HG03025 (cell line): ENCODE results near the gene ITGA1.
A peak's percentile ranks its signal among the peaks of the same experiment; 100 is the strongest.

Source experiments
- ATAC-seq: cut with Tn5 transposase; IDR thresholded peaks from one replicate; pipeline ENCODE4 v1.9.1; 2021; ENCODE audit warnings: mild to moderate bottlenecking, moderate library complexity; ENCODE audit not compliant: unreplicated experiment, low FRiP score

ITGA1 gene

GRCh38 chr5:52771343-52772039 is 16.2 kb upstream of the ITGA1 start:
- peak; percentile 98 for ATAC-seq

GRCh38 chr5:52772668-52773067 is 15.0 kb upstream of the ITGA1 start:
- ATAC-seq, result no peak

- no peak for ATAC-seq
These were observed 14.4 kb upstream of the ITGA1 start for GRCh38 chr5:52773342-52773741.

GRCh38 chr5:52774005-52774410 is 13.7 kb upstream of the ITGA1 start:
- ATAC-seq, result no peak

DNA sequence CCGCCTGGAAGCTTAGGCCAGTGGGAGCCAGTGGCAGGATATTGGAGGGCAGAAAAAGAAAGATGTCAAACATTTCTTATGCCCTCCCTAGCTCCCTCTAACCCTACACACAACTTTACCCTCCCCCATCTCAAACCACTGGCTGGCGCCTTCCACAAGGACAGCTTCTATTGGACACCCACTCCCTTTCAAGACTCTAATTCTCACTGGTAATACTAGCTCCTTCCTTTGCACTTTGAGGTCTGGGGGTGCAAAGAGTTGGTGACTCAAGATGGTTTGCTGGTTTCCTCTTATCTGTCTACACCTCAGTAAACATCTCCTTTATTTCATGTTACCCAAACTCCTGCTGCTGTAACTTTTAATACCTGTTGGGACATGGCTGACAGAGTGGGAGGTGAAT is 11.6 kb upstream of the ITGA1 start:
- ATAC-seq, result no peak

- ATAC-seq, result no peak
These were observed 10.5 kb upstream of the ITGA1 start for GRCh38 chr5:52777186-52777585.

DNA sequence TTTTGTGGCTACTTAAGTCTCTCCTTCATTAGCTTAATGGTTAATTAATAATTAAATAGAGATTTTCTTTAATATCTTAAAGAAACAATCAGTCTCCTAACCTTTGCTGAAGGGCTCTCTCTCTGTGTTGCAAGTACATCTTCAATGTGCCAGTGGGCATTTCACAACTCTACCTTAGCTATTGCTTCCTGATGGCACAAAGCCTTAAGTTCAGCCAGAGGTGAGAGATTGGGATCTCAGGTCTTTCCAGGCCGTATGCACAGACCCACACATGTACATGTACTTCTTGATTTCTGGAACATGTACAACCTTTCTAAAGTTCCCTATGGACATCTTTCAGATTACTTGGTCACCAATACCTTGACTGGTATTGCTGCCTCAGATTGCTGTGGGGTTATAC is 8.9 kb upstream of the ITGA1 start:
- no peak for ATAC-seq

DNA sequence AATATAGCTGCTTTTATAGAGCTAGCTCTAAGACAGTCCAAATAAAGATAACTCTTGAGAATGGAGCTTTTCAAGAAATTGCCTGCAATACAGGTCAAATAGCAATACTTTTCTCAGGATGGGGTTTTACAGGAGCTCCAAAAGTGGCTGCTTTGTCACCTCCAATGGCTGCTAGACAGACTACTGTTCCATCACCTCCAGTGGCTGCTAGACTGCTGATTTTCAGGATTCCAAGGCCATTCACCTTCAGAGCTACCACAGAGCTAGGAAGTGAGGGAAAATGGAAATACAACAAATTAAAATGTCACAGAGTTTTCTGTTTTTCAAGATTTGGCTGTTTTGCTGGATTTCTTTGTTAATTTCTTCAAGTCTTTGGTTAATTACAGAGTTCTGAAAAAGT is 8.5 kb upstream of the ITGA1 start:
- no peak for ATAC-seq

GRCh38 chr5:52783226-52783959 is 4.3 kb upstream of the ITGA1 start:
- no peak for ATAC-seq

GRCh38 chr5:52784737-52785136 is 3.0 kb upstream of the ITGA1 start:
- no peak for ATAC-seq

- ATAC-seq, result no peak
These were observed 1.3 kb upstream of the ITGA1 start for GRCh38 chr5:52786391-52786790.

DNA sequence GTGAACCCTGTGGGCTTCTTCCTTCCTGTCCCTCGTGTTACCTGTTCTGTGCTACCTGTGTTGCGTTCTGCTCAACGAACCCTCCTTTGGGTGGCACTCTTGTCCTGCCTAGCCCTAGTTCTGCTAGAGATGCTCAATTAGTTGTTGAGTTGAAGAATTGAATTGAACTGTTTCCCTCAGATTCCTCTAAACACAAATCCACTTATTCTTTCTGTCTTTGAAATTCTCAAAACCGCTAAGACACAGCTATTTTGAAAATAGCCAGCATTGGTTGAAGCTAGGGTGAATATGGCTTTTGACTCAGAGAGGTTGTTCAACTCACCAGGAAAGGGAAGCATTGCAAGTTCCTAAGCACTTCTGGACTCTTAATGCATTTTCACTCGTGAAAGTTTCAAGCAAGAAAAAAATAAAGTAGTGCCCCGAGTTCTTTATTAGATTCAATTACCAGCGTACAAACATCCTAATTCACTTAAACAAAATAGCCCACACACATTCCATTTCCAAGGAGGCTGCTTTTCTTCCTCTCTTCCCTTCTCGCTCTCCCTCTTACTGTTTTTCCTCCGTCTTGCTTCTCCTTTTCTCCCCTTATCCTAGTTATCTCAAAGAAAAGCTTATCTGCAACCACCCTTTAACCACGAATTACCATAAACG is 642 bp upstream of the ITGA1 start:
- no peak for ATAC-seq

DNA sequence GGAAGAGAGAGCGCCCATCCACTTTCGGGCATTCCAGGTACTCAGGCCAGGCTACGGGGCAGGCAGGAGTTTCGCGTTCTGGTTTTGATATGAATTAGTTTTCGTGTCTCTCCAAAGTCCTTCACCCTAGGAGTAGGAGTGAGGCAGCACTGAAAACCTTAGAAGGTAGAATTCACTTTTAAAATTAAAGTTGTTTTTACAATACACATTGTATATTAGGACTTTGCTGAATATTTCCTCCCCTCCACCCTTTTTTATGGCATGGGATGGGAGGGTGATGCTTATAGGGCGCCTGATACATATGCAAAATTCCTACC is 747 bp downstream of the ITGA1 start:
- ATAC-seq, result no peak

DNA sequence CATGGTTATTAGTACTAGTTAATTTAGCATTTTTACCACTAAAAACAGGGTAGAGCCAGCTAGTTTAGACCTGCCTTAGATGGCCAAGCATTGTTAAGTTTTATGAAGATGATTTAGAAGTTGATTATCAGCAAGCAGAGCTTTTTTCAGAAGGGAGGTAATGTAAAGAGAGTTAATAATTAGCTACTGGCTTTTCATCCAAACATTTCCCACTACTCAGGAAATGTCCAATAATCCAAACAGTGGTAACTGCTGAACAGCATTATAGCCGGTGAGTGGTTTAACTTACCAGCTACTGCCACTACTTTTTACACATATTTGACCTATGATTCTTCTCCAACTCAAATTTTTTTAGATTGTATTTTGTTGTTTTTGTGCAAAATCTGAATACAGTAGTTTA is 1.7 kb downstream of the ITGA1 start:
- no peak for ATAC-seq

DNA sequence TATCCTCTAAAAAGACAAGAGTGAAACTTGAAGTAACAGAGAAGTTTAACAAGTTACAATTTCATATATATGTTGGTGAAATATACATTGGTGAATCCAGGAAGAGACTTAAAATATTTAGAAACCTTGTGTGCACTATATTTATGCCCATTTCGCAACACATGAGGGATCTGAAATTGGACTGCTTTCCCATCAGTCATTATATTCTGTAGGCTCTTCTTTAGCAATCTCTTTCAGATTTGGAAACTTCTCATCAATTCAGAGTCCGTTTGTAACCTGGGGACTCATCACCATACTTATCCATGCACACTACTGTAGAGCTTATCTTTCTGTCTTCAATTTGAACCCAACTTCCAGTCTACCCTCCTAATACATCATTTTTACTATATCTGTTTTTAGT is 2.1 kb downstream of the ITGA1 start:
- no peak for ATAC-seq

- ATAC-seq, result no peak
These were observed 3.6 kb downstream of the ITGA1 start for GRCh38 chr5:52791366-52791765.

DNA sequence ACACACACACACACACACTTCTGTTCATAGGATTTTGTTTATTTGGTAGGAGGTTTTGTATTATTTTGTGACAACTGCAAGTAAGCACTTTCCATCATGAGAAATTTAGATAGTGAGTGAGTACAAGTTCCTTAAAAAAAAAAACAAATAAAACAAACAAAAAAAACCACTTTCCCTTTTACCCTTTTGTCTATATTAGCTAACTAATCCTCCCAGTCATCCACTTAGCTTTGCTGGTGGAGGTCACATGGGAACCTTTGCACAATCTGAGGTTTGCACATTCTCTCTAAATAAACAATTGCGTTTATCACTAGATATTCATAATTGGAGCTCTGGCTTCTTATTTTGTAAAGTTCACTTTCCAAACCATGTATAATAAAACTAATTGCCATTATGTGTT is 6.8 kb downstream of the ITGA1 start:
- ATAC-seq, result no peak

DNA sequence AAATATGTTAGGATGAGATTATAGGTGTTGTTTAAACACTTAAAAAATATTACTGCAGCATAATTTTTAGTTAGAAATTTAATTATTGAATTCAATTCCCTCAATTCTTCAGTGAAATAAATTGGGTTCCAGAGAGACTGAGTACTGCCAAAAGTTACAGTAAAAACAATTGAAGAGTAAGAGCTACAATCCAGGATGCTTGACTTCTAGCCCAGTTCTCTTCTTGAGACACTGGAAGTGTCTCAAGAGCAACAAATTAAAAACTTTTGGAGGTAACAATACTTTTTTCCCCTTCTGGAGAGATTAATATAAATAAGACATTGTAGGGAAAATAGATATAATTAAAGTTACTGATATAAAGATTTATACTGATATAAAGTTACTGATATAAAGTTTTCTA is 8.3 kb downstream of the ITGA1 start:
- ATAC-seq, result no peak

DNA sequence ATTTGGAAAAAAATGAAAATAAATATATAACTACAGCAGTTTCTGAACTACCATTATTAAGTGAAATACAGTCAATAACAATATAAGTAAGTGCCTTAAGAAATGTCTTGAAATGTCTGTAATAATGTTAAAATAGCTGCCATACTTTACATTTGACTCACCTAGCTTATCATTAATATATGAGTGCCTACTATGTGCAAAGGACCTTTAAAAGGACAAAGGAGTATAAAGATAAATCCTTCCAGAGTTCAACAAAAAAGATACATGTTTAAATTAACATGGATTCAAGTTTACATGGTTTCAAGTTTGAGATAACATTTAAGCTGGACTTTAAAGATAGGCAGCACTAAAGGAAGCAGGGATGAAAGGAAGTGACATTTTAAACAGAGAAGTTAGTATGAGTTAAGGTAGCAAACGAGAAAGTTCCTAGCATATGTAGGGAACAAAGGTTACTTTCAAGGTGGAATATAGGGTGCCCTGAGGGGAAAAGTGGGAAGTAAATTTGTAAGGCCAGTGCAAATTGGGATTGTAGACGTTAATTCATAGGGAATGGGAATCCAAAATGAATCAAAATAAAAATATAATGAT is 8.9 kb downstream of the ITGA1 start:
- no peak for ATAC-seq

- ATAC-seq, result peak; percentile 3
These were observed 11.2 kb downstream of the ITGA1 start for GRCh38 chr5:52798938-52799337.

- peak; percentile 30 for ATAC-seq
These were observed 11.8 kb downstream of the ITGA1 start for GRCh38 chr5:52799358-52799982.
